GM19438 (cell line): ENCODE measurements around the gene TAOK2.

ENCODE experiments used
- ATAC-seq: cut with Tn5 transposase; IDR thresholded peaks from one replicate; pipeline ENCODE4 v1.9.1; 2021; ENCODE audit warnings: low read depth; ENCODE audit not compliant: unreplicated experiment

Gene TAOK2

DNA sequence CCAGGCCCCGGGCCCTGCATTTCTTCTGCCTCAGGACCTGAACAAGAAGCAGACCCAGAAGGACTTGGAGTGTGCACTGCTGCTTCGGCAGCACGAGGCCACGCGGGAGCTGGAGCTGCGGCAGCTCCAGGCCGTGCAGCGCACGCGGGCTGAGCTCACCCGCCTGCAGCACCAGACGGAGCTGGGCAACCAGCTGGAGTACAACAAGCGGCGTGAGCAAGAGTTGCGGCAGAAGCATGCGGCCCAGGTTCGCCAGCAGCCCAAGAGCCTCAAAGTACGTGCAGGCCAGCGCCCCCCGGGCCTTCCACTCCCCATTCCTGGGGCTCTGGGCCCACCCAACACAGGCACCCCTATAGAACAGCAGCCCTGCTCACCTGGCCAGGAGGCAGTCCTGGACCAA lies 12.6 kb downstream of the TAOK2 start:
- ATAC-seq, result no peak

DNA sequence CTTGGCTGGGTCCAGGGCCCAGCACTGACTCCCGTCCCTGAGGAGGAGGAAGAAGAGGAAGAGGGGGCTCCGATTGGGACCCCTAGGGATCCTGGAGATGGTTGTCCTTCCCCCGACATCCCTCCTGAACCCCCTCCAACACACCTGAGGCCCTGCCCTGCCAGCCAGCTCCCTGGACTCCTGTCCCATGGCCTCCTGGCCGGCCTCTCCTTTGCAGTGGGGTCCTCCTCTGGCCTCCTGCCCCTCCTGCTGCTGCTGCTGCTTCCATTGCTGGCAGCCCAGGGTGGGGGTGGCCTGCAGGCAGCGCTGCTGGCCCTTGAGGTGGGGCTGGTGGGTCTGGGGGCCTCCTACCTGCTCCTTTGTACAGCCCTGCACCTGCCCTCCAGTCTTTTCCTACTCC lies 13.3 kb downstream of the TAOK2 start:
- no peak for ATAC-seq

- ATAC-seq, result no peak
These were observed 13.9 kb downstream of the TAOK2 start for GRCh38 chr16:29987371-29988085.

GRCh38 chr16:29988346-29989075 lies 14.8 kb downstream of the TAOK2 start:
- ATAC-seq, result no peak

DNA sequence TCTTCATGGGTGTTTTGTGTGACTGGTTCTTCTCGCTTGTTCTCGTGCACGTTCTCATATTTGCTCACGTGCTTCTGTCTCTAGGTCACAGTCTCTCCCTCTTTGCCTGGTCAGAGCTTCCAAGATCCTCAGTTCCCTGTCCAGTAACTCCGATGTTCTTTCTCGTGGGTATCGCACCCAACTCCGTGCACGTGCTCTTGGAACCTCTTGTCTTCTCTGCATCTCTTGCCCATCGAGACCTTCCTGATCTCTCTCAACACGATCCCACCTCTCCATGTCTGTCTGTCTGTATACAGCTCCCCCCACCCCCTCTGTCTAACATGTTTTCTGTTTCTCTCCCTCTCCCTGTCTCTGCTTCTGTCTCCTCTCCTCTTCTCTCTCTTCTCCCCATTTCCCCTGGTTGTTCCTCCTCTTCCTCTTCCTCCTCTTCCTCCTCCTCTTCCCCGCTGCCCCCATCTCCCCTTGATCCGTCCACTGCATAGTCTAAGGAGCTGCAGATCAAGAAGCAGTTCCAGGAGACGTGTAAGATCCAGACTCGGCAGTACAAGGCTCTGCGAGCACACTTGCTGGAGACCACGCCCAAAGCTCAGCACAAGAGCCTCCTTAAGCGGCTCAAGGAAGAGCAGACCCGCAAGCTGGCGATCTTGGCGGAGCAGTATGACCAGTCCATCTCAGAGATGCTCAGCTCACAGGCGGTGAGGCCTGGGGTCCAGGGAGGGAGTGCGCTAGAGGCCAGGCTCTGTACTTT lies 15.6 kb downstream of the TAOK2 start:
- no peak for ATAC-seq

DNA sequence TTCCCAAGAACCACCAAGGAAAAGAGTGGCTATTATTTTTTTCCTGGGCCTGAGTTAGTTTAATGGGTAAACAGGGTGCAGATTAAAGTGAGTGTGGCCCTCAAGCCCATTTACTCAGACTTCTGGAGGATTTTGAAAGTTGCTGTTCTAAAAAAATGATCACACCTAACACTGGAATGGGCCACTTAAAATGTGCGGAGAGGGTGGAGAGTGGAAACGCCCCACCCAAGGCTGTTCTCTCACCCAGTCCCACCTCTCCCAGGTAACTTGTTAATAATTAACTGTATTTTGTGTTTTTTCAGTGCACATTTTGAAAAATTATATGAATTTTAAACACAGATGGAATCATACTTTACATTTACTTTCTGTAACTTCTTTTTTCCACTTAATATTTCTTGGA lies 16.4 kb downstream of the TAOK2 start:
- ATAC-seq, result no peak

DNA sequence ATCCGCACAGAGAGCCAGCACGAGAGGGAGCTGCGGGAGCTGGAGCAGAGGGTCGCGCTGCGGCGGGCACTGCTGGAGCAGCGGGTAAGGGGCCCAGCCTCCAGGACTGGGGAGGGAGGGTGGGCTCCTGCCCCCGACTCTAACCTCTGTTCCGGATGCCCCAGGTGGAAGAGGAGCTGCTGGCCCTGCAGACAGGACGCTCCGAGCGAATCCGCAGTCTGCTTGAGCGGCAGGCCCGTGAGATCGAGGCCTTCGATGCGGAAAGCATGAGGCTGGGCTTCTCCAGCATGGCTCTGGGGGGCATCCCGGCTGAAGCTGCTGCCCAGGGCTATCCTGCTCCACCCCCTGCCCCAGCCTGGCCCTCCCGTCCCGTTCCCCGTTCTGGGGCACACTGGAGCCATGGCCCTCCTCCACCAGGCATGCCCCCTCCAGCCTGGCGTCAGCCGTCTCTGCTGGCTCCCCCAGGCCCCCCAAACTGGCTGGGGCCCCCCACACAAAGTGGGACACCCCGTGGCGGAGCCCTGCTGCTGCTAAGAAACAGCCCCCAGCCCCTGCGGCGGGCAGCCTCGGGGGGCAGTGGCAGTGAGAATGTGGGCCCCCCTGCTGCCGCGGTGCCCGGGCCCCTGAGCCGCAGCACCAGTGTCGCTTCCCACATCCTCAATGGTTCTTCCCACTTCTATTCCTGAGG lies 17.4 kb downstream of the TAOK2 start:
- ATAC-seq, result no peak

DNA sequence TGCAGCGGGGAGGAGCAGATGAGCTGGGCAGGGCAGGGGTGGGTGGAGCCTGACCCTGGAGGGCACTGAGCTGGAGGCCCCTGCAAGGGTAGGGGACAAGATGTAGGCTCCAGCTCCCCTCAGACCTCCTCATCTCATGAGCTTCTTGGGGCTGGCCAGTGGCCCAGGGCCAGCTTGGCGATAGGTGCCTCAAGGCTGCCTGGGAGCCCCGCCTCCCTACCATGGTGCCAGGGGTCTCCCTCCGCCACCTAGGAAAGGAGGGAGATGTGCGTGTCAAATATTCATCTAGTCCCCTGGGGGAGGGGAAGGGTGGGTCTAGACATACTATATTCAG lies 17.9 kb downstream of the TAOK2 start:
- ATAC-seq, result no peak

DNA sequence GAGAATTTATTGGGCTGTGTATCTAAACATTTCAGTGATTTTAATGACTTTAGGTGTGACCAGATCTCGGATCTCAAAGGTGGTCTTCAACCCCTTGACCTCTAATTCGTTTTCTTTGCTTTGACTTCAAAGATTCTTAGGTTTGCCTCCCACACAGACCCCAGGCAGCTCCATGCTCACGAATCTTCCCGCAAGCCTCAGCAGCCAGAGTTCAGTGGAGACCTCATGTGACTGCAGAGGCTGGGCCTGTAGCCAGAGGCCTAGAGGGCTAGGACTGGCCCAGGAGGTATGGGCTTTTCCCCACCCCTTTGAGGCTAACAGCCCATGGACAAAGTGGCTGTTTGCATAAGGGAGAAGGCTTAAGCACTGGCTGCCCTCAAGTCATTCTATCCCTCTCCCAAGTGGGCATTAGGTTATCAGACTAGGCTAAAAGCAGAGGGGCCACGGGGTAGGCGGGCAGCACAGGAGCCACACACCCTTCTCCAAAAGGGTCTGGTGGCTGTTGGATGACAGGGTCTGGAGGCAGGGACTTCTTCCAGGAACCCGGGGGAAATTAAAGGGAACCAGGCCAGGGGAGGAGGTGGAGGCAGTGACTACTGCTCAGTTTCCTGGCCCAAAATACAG lies 18.8 kb downstream of the TAOK2 start:
- no peak for ATAC-seq

DNA sequence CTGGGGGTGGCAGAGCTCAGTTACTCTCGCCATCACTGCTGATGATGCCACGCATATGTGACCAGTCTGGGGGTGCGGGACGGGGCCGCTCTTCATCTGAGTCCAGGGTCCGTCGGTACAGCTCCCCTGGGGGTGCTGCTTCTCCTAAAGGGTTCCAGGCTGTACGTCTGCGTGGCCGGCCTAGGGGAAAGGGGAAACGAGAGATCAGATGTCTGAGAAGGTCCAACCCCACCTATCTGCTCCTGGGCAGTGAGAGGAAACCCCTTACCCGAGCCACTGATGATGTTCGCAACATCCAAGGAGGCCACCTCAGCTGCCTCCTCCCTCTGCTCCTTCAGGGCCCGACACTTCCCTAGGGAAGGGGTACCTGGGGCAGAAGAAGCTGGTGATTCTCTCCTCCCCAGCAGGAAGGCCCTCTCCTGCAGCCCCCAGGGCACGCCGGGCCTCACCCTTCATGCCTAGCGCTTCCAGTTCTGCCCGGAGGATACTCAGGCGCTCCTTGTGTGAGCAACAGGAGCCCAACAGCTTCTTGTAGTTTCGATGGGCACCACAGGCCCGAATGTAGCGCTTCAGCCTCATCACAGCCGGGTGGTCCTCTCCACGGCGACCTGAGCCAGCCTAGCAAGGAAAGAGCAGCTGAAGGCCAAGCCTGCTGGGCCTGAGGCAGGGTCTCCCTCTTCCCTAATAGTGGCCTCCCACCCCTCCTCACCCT lies 19.7 kb downstream of the TAOK2 start:
- no peak for ATAC-seq

DNA sequence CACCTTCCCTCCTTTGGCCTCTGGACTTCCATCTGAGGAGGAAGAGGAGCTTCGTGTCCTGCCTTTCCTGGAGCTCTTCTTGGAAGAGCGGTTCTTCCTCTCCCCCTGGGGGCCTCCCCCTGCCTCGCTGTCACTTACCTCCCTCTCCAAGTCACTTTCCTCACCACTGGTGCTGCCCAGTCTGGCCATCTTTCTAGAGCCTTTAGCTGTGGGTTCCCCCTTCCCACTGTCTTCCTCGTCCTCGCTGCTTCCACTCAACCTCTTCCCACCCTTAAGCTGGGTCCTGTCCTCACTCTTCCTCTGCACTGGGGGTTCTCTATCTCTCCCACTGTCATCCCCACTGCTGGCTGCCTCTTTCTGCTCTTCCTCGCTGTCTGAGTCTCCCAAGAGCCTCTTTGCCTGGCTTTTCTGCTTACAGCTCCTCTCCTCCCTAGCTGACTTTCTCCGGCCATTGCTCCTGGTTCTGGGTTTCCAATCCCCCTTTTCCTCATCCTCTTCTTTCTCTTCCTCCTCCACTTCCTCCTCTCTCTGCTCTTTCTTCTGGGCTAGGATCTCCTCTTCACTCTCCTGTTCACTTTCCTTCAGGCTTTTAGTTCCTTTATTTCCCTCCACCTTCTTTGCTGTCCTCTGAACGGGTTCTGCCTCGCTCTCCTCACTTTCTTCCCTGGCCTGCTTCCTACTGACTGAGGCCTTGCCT lies 20.4 kb downstream of the TAOK2 start:
- no peak for ATAC-seq

DNA sequence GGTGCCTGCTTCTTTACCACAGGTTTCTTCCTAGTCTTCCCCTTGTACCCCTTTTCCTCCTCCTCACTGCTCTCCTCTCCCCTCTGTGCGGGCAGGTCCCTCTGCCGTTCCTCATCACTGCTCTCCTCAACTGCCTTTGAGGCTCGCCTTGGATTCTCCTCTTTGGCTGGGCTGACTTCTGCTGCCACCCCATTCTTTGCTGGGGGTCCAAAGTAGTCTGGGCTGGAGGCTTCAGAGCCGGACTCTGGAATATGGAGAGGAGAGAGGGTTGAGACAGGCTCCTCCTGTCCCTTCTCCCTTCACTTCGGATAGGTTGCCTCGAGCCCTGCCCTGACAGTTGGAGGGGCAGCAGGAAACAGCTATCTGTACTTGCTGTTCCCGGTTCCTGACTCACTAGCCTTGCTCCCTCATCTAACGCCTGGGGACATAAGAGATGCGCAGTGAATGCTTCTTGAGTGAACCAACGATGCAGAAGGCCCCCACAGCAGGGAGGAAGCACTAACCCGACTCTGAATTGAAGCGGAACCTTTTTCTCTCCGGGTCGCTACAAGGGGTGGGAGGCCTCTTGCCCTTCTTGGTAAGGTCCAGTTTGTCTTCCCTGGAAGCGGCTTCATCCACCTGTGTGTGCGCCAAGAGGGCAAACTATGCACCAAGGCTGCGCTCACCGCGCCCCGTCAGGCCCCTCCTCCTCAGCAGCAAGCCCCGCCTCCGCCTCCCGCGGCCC lies 21.1 kb downstream of the TAOK2 start:
- no peak for ATAC-seq

GRCh38 chr16:29995324-29995910 lies 21.7 kb downstream of the TAOK2 start, which contains the start of gene HIRIP3:
TSS of gene HIRIP3 (minus strand) at chr16:29995617. CDS start at chr16:29995605, 12 bp downstream.
- peak; percentile 59 for ATAC-seq

DNA sequence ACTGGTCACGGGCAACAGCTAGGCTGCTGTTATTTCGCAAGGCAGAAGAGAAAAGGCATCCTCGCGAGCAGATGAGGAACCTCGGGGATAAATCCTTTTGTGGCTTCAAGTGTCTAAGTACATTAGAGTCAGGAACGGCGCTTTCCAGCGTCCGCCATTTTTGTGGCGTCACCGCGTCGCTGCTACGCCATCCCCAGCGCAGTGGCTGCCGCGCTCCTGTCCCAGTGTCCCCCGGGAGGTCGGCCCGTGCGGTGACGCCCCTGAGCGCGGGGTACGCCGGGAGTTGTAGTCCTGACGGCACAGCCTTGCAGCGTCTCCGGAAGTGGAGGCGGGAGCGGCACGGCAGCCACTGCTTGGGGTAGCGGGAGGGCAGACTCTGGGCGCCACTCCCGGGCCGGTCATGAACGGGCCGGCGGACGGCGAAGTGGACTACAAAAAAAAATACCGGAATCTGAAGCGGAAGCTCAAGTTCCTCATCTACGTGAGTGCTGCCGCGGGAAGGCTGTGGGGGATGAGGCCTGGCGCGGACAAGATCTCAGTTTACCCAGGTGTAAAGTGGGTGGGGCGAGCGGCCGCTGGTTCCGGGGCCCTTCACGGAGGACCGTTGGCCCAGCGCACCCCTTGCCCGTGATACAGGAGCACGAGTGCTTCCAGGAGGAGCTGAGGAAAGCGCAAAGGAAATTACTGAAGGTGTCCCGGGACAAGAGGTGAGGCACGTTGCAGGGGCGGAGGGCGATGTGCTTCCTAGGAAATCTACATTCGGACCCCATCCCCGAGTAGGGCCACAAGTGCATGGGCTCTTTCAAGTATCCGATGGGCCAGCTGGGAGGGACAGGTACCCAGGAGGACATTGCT lies 22.5 kb downstream of the TAOK2 start, which contains the start of gene INO80E:
Gene INO80E, plus strand, starts transcription at position 331 of the 855 bp plus-strand sequence. Its CDS starts 70 bp downstream, at position 401.
- peak; percentile 91 for ATAC-seq

GRCh38 chr16:29996766-29997250 lies 23.1 kb downstream of the TAOK2 start:
- ATAC-seq, result no peak

GRCh38 chr16:29999605-30000004 lies 25.9 kb downstream of the TAOK2 start:
- no peak for ATAC-seq
